HepG2 (cell line): ENCODE data around the gene KCTD18. TPM values are rescaled to one million over a fixed set of nuclear protein-coding genes. Genes with fewer than 3 reads are reported as not detected.

Source experiments
- ASH2L ChIP-seq: fragments of 300-600, 200-600 bp; sonication (generic); IDR thresholded peaks from 2 replicates; pipeline ENCODE4 v1.7.0; 2017; ENCODE audit warnings: low read depth, mild to moderate bottlenecking, moderate library complexity, mixed read lengths, low read length; ENCODE audit not compliant: insufficient read length
- CBX2 ChIP-seq, 2 experiments: fragments of 200-600 bp in 1 of 2; sonication (generic); formaldehyde crosslinking in 1 of 2; IDR thresholded peaks; 2 replicates each; pipeline versions ENCODE4 v1.7.0 to v1.8.1; 2018 to 2022; ENCODE audit warnings: low read depth in 2 of 2, low read length in 1 of 2, mild to moderate bottlenecking in 1 of 2, missing genetic modification reagents in 1 of 2
- CENPX ChIP-seq: sonication (generic); formaldehyde crosslinking; IDR thresholded peaks from 2 replicates; pipeline ENCODE4 v1.9.0; 2021; ENCODE audit warnings: mild to moderate bottlenecking, missing genetic modification reagents, moderate library complexity
- ELF1 ChIP-seq: sonication (generic); formaldehyde crosslinking; IDR thresholded peaks from 2 replicates; pipeline ENCODE4 v1.4.0; 2020; ENCODE audit warnings: missing genetic modification reagents
- GATAD1 ChIP-seq: IDR thresholded peaks from 2 replicates; pipeline ENCODE4 v1.6.1; 2016; ENCODE audit warnings: missing genetic modification reagents, missing compliant biosample characterization
- HCFC1 ChIP-seq: fragments of 150-350 bp; IDR thresholded peaks from 2 replicates; pipeline ENCODE4 v1.6.1; 2014; ENCODE audit warnings: low read depth, low read length
- HIVEP1 ChIP-seq: sonication (generic); formaldehyde crosslinking; IDR thresholded peaks from 2 replicates; pipeline ENCODE4 v1.4.0; 2020; ENCODE audit warnings: mild to moderate bottlenecking, missing genetic modification reagents
- ISX ChIP-seq: sonication (generic); formaldehyde crosslinking; conservative IDR thresholded peaks from 2 replicates; pipeline ENCODE4 v1.5.0; 2020; ENCODE audit warnings: missing genetic modification reagents
- MEF2D ChIP-seq: sonication (generic); formaldehyde crosslinking; IDR thresholded peaks from 2 replicates; pipeline ENCODE4 v1.5.1; 2020; ENCODE audit warnings: mild to moderate bottlenecking, missing genetic modification reagents
- MXD3 ChIP-seq: IDR thresholded peaks from 2 replicates; pipeline ENCODE4 v1.6.1; 2016; ENCODE audit warnings: mild to moderate bottlenecking, missing biosample characterization, missing genetic modification reagents
- NR0B2 ChIP-seq: sonication (generic); formaldehyde crosslinking; IDR thresholded peaks from 2 replicates; pipeline ENCODE4 v1.4.0; 2020; ENCODE audit warnings: mild to moderate bottlenecking, missing genetic modification reagents
- PAX8 ChIP-seq: sonication (generic); formaldehyde crosslinking; IDR thresholded peaks from 2 replicates; pipeline ENCODE4 v1.8.0; 2022; ENCODE audit warnings: mild to moderate bottlenecking, missing genetic modification reagents, borderline replicate concordance
- REPIN1 ChIP-seq: sonication (generic); formaldehyde crosslinking; IDR thresholded peaks from 2 replicates; pipeline ENCODE4 v1.8.0; 2022; ENCODE audit warnings: missing genetic modification reagents, low read depth, mild to moderate bottlenecking, borderline replicate concordance
- RFX3 ChIP-seq: IDR thresholded peaks from 2 replicates; pipeline ENCODE4 v1.6.1; 2016; ENCODE audit warnings: missing biosample characterization, missing genetic modification reagents
- SMAD1 ChIP-seq: sonication (generic); formaldehyde crosslinking; IDR thresholded peaks from 2 replicates; pipeline ENCODE4 v1.4.0; 2020; ENCODE audit warnings: missing genetic modification reagents, low read depth, mild to moderate bottlenecking, borderline replicate concordance
- ZNF20 ChIP-seq: sonication (generic); formaldehyde crosslinking; IDR thresholded peaks from 2 replicates; pipeline ENCODE4 v1.4.0; 2020; ENCODE audit warnings: mild to moderate bottlenecking, moderate library complexity, missing genetic modification reagents
- ZNF468 ChIP-seq: sonication (generic); formaldehyde crosslinking; IDR thresholded peaks from 2 replicates; pipeline ENCODE4 v1.8.0; 2022; ENCODE audit warnings: mild to moderate bottlenecking, moderate library complexity, missing genetic modification reagents
- ZNF598 ChIP-seq: sonication (generic); formaldehyde crosslinking; IDR thresholded peaks from 2 replicates; pipeline ENCODE4 v1.5.1; 2020; ENCODE audit warnings: mild to moderate bottlenecking, missing genetic modification reagents, borderline replicate concordance
- ZNF891 ChIP-seq: sonication (generic); formaldehyde crosslinking; IDR thresholded peaks from 2 replicates; pipeline ENCODE4 v1.5.0; 2020; ENCODE audit warnings: mild to moderate bottlenecking, missing genetic modification reagents
- polyA plus RNA-seq, 8 experiments: library from polyadenylated mRNA; depleted of rRNA in 3 of 8; stranded (reverse) in 7 of 8; unstranded in 1 of 8; fragments of >200 nt; fragmentation: Illumina TruSeq in 4 of 8; extraction: Trizol in 4 of 8; gene quantifications; 2 replicates each; pipeline versions ENCODE4 v1.2.1 to v1.2.3, GENCODE V29; 2011 to 2016; ENCODE audit warnings: low read depth in 4 of 8, missing spikeins in 1 of 8, mixed read lengths in 1 of 8; ENCODE audit not compliant: insufficient read depth in 1 of 8
- total RNA-seq, 5 experiments: library from RNA; depleted of rRNA; stranded (reverse); fragments of >200 nt; fragmentation: Illumina TruSeq; extraction: Trizol; gene quantifications; 2 replicates each; pipeline ENCODE4 v1.2.3, GENCODE V29; 2016; ENCODE audit warnings: low read depth in 1 of 5
- TF ChIP-seq, protein P1 (sequence below): sonication (generic); formaldehyde crosslinking; IDR thresholded peaks from 2 replicates; pipeline ENCODE4 v1.4.0; 2020; ENCODE audit warnings: missing genetic modification reagents
- TF ChIP-seq, protein P2 (sequence below): sonication (generic); formaldehyde crosslinking; IDR thresholded peaks from 2 replicates; pipeline ENCODE4 v1.9.0; 2021; ENCODE audit warnings: missing genetic modification reagents, borderline replicate concordance

KCTD18 gene
- total and polyA plus RNA-seq, 2 of the 13 experiments (the other 11 are each of a cell fraction or from before 2014, with no cell fraction given), result 2.2 to 7.1 TPM

- TF ChIP-seq, protein P1, sequence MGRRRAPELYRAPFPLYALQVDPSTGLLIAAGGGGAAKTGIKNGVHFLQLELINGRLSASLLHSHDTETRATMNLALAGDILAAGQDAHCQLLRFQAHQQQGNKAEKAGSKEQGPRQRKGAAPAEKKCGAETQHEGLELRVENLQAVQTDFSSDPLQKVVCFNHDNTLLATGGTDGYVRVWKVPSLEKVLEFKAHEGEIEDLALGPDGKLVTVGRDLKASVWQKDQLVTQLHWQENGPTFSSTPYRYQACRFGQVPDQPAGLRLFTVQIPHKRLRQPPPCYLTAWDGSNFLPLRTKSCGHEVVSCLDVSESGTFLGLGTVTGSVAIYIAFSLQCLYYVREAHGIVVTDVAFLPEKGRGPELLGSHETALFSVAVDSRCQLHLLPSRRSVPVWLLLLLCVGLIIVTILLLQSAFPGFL (CRISPR knock-in tag), result no peak
- TF ChIP-seq ZNF891, result peak; percentile 85
- TF ChIP-seq CENPX, result no peak; the same call in 1 of the 2 replicates
- TF ChIP-seq ELF1 (CRISPR knock-in tag), result peak; percentile 98
- 0 out of 2 replicates have a peak, but pooled peaks have one; percentile 69 for TF ChIP-seq NR0B2
- TF ChIP-seq ZNF598 (CRISPR knock-in tag), result peak; percentile 84
- TF ChIP-seq HIVEP1 (CRISPR knock-in tag), result 0 out of 2 replicates have a peak, but pooled peaks have one; percentile 61
- no peak for TF ChIP-seq PAX8 (CRISPR knock-in tag)
- TF ChIP-seq MXD3 (CRISPR knock-in tag), result peak; percentile 75
- TF ChIP-seq ISX (CRISPR knock-in tag), result no peak
- peak; percentile 95 for TF ChIP-seq ASH2L
- 0 out of 2 replicates have a peak, but pooled peaks have one; percentile 10 for TF ChIP-seq ZNF20 (CRISPR knock-in tag)
- peak; percentile 80; the same call in 1 of the 2 replicates for TF ChIP-seq ZNF468 (CRISPR knock-in tag)
- peak; percentile 90 for TF ChIP-seq MEF2D (CRISPR knock-in tag)
- TF ChIP-seq, protein P2, sequence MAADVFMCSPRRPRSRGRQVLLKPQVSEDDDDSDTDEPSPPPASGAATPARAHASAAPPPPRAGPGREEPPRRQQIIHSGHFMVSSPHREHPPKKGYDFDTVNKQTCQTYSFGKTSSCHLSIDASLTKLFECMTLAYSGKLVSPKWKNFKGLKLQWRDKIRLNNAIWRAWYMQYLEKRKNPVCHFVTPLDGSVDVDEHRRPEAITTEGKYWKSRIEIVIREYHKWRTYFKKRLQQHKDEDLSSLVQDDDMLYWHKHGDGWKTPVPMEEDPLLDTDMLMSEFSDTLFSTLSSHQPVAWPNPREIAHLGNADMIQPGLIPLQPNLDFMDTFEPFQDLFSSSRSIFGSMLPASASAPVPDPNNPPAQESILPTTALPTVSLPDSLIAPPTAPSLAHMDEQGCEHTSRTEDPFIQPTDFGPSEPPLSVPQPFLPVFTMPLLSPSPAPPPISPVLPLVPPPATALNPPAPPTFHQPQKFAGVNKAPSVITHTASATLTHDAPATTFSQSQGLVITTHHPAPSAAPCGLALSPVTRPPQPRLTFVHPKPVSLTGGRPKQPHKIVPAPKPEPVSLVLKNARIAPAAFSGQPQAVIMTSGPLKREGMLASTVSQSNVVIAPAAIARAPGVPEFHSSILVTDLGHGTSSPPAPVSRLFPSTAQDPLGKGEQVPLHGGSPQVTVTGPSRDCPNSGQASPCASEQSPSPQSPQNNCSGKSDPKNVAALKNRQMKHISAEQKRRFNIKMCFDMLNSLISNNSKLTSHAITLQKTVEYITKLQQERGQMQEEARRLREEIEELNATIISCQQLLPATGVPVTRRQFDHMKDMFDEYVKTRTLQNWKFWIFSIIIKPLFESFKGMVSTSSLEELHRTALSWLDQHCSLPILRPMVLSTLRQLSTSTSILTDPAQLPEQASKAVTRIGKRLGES (CRISPR knock-in tag), result no peak
- peak; percentile 96 for TF ChIP-seq REPIN1
- peak; percentile 58 for TF ChIP-seq RFX3 (CRISPR knock-in tag)
- TF ChIP-seq HCFC1, result peak; percentile 44; the same call in 1 of the 2 replicates
- peak; percentile 98; the same call in 1 of the 2 replicates for TF ChIP-seq SMAD1 (CRISPR knock-in tag)
- TF ChIP-seq GATAD1 (CRISPR knock-in tag), result peak; percentile 99
- no peak for TF ChIP-seq CBX2 (IDR thresholded peaks at IDR 0.05; ENCODE audit: low read depth, low read length)
- TF ChIP-seq CBX2 (CRISPR knock-in tag; IDR thresholded peaks at IDR 0.05; ENCODE audit: low read depth), result no peak
Measured at GRCh38 chr2:200525882-200526651, 16.2 kb upstream of the KCTD18 start, which contains the start of gene SGO2 (continued).
